ENCODE measurements around the gene KSR1.

DNA sequence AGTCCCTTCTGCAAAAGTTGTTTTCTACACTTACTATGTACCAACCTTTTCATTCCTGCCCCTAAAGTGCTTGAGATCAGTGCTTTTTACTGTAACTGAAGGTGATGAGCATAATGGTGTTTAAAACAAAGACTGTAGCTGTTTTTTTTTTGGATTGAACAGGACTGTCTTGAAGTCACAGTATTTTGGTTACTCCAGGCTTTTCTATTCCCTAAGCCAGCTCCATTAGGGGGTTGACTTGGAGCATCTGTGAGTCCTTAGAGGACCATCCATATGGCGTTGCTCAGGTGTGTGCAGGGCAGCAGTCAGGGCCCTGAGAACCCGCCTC, 145.7 kb downstream of the KSR1 start:
- TF ChIP-seq CTCF (IDR thresholded peaks at IDR 0.05): no peak
- no peak for TF ChIP-seq POLR2A (IDR thresholded peaks at IDR 0.05)

Data from uterus (tissue), 2 donors.